VCaP (cell line): ENCODE measurements around the gene DOCK11.
"Not testable (repeated sequence)": the region's sequence is repeated elsewhere in the genome, so short reads cannot be mapped to it uniquely, and the experiment has no call there.

Source experiments
- H3K27ac ChIP-seq: fragments of 450-650 bp; 2 replicates; pipeline ENCODE4 v1.5.1; 2017
- TF ChIP-seq, protein P1 (sequence below): fragments of 450-650 bp; conservative IDR thresholded peaks from 2 replicates; pipeline ENCODE4 v1.5.1; 2017; ENCODE audit warnings: mild to moderate bottlenecking, moderate library complexity

Gene DOCK11

DNA sequence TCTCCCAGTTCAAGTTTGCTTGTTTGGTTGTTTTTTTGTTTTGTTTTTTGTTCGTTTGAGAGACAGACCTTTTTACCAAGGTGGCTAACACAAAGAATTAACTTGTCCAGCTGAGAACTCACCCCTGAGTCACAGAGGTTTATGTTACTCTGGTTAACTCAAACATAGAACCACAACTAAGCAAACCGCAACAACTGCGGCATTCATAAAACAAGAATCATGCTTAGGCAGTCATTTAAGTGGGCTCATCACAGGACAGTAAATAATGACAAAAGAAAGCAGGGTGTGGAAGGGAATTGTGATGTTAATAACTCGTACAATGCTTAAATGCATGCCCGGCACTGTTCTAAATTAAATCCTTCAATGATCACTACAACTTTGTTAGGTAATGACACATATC is 207.1 kb downstream of the DOCK11 start:
- no peak overlapping the region for H3K27ac ChIP-seq
- TF ChIP-seq, protein P1, sequence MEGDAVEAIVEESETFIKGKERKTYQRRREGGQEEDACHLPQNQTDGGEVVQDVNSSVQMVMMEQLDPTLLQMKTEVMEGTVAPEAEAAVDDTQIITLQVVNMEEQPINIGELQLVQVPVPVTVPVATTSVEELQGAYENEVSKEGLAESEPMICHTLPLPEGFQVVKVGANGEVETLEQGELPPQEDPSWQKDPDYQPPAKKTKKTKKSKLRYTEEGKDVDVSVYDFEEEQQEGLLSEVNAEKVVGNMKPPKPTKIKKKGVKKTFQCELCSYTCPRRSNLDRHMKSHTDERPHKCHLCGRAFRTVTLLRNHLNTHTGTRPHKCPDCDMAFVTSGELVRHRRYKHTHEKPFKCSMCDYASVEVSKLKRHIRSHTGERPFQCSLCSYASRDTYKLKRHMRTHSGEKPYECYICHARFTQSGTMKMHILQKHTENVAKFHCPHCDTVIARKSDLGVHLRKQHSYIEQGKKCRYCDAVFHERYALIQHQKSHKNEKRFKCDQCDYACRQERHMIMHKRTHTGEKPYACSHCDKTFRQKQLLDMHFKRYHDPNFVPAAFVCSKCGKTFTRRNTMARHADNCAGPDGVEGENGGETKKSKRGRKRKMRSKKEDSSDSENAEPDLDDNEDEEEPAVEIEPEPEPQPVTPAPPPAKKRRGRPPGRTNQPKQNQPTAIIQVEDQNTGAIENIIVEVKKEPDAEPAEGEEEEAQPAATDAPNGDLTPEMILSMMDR, result no peak

DNA sequence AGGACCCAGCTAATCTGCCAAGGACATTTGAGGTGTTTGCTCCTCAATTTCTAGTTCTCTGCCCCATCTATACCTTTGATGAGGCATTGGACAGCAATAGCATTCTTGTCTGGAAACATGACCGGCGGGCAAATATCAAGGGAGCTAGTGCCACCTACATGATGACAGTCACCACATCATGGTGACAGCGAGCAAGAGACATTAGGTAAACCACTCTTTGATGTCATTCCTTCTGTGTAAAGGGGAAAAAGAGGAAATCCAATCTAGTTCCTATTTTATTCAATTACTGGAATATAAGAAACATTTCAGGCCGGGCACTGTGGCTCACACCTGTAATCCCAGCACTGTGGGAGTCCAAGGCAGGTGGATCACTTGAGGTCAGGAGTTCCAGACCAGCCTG is 211.1 kb downstream of the DOCK11 start:
- TF ChIP-seq, protein P1, result no peak
- no peak overlapping the region for H3K27ac ChIP-seq

DNA sequence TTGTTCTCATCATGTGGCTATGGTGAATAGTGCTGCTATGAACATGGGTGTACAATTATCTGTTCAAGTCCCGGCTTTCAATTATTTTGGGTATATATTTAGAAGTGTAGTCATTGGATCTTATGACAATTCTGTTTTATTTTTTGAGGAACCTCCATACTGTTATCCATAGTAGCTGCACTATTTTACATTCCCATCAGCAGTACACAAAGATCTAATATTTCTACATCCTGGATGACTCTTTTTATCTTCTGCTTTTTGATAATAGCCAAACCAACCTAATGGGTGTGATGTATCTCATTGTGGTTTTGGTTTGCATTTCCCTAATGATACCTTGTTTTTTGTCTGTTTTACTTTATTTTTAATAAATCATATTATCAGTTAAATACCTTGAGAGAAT is 218.9 kb downstream of the DOCK11 start:
- H3K27ac ChIP-seq, result no peak overlapping the region
- TF ChIP-seq, protein P1, result no peak

DNA sequence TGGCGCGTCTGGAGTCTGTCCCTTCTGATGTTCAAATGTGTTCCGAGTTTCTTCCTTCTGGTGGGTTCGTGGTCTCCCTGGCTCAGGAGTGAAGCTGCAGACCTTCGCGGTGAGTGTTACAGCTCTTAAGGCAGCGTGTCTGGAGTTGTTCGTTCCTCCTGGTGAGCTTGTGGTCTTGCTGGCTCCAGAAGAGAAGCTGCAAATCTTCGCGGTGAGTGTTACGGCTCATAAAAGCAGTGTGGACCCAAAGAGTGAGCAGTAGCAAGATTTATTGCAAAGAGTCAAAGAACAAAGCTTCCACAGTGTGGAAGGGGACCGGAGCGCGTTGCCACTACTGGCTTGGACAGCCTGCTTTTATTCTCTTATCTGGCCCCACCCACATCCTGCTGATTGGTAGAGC is 220.3 kb downstream of the DOCK11 start:
- H3K27ac ChIP-seq, result not testable (repeated sequence)

DNA sequence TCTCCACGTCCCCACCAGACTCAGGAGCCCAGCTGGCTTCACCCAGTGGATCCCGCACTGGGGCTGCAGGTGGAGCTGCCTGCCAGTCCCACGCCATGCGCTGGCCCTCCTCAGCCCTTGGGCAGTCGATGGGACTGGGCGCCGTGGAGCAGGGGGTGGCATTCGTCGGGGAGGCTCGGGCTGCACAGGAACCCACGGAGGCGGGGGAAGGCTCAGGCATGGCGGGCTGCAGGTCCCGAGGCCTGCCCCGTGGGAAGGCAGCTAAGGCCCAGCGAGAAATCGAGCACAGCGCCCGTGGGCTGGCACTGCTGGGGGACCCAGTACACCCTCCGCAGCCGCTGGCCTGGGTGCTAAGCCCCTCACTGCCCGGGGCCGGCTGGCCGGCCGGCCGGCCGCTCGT is 221.2 kb downstream of the DOCK11 start:
- H3K27ac ChIP-seq, result not testable (repeated sequence)

DNA sequence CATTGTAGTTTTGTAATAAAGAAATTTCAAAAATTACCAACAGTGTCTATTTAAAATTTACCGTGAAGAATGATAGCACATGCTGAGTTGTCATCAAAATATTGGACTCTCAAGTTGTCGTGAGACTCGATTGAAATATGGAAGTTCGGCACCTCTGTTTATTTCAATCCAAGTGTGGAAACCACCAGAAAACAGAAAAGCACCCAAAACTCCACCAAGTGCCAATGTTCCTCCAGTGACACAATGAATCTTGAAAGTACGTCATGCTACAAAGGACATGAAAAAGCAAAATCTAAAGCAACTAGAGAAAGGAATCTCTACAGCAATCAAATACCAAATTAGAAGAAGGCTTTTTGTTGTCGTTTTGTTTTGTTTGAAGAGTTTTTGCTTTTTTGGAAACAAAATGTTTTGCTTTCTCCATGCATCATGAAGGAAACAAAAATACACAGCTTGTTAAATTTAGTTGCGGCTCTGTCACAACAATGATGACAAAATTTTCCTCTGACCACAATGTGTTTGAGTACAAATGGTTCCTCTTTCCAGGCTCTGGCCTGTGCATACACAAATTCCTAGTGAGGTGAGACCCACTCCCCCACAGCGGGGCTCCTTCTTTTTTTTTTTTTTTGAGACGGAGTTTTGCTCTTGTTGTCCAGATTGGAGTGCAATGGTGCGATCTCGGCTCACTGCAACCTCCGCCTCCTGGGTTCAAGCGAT is 222.2 kb downstream of the DOCK11 start:
- TF ChIP-seq, protein P1, result no peak
- no peak overlapping the region for H3K27ac ChIP-seq

DNA sequence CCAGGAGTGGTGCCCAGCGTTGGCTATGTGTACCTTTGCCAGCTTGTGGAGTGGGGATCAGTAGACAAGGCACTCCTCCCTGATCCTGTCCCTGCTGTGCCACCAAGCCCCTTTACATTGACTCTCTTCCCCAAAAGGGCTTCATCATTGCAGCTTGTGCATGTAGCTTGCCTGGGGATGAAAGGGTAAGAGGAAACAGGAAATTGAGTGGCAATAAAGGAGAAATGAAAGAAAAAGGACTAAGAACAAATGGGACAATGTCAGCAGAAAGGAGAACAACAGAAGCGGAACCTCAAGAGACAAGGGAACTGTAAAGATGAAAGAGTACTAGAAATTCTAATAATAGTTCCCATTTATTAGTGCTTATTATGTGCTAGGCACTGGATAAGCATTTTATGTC is 223.1 kb downstream of the DOCK11 start:
- no peak overlapping the region for H3K27ac ChIP-seq
- TF ChIP-seq, protein P1, result no peak

DNA sequence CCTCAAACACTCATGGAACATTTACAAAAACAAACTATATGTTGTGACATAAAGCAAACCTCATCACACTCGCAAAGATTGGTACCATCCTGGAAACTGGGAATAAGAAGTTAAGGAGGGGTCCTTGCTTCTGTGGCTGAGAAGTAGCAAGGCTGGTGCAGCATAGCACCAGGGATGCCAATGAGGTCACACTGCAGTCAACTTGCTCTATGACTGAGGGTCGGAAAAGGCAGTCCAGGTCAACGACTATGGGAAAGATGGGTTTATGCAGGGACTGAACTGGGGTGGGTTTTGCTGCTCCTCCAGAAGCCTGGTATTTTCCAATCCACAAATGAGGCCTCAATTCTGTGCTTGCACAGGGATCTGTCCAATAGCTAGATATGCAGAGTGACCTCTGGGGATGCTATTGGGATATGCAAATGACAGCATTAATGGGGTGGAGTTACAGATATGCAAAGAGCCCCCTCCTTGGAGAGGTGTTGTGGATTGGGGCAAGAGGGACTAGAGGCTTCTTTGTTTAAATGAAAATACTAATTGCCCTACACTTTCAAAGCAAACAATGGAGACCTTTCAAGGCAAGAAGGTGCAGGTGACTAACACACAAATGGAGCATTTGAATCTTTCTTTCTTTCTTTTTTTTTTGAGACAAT is 224.6 kb downstream of the DOCK11 start:
- TF ChIP-seq, protein P1, result no peak
- no peak overlapping the region for H3K27ac ChIP-seq
